ENCODE data around the gene ZFR2.

The ZFR2 gene

DNA sequence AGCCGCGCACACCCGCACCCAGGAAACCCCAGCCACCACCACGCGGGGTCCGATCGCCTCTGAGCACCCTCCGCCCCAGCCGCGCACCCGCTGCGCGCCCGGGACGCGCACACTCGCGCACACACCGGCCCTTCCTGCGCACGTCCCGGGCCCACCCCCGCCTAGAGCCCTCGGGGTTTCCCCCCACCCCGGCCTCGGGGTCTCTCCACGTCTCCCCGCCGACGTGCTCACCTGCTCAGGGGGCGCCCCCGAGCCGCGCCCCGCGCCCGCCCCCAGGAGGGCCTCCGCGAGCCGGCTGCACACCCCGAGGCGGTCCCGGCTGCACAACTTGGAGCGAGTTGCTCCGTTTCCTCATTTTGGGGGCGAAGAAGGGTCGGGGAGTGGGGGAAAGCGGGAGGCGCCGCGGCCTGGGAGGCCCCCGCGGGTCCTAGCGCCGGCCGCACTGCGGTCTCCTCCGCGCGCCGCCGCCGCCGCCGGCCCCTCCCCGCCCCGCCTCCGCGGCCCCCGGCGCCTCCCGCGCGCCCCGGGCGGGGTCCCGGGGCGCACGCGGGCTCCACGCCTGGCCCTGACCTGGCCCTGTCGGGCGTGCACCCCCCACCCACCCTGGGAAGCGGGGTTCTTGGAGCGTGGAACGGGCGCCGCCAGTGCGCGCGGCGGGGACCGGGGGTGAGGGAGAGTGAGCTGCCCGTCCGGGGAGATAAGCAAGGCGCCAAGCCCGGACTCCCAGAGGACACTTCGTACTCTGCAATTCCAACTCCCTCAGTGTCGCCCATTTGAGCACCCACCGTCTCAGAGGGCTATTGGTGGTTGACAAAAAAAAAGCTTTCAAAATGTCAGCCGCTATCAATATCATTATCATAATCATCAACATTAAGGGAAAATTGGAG, 82.7 kb downstream of the ZFR2 start, which contains the start of gene MATK:
TSS of gene MATK (minus strand) at position 444 of the 887 bp plus-strand sequence. CDS start 1,246 bp downstream, outside the sequence.
- DNase-seq, result no peak

DNA sequence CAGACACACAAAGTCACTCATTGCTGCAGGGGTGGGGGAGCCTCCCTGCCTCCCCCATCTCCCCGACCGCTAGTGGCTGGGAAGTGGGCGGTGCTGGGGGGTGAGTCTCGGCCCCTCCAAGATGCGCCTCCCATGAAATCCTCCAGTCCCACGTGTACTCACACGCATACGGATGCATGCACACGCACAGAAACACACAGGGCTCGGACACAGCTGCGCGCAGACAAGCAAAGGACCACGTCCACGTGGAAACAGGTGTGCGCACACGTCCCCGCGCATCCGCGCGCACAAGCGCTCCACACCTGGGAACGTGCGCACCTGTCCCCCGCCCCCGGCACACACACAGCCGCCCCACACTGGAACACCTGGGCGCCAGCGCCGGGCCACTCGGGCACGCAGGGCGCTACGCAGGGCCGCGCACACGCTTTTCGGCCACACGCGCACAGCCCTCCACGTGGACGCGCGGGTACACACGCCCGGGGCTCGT, 83.3 kb downstream of the ZFR2 start:
- no peak for DNase-seq

- no peak for DNase-seq
Observed at GRCh38 chr19:3784607-3785450, 84.0 kb downstream of the ZFR2 start.

GRCh38 chr19:3783660-3784584, 84.9 kb downstream of the ZFR2 start:
- no peak for DNase-seq

- no peak for DNase-seq
Observed at GRCh38 chr19:3782903-3783302, 85.9 kb downstream of the ZFR2 start.

GRCh38 chr19:3782330-3782729, 86.5 kb downstream of the ZFR2 start:
- no peak for DNase-seq

DNA sequence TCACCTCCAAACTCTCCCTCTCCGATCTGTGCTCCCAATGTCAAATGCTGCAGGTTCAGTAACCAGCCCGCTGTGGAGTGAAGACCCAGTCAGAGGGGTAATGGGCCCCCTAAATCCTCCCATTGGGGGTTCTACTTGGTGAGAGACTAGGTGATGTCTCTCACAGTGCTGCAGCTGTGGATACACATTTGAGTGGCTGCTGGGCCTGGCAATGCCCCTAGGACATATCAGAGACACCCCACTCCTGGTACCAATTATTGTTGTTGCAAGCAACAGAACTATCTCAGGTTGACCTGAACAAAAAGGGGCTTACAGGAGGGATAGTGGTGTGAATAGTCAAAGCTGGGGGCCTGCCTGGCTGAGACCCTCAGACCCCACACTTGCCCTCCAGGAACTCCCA, 87.2 kb downstream of the ZFR2 start:
- no peak for DNase-seq

- no peak for DNase-seq
Observed at GRCh38 chr19:3780786-3781304, 88.0 kb downstream of the ZFR2 start.

- no peak for DNase-seq
Observed at GRCh38 chr19:3778899-3779723, 89.7 kb downstream of the ZFR2 start.

DNA sequence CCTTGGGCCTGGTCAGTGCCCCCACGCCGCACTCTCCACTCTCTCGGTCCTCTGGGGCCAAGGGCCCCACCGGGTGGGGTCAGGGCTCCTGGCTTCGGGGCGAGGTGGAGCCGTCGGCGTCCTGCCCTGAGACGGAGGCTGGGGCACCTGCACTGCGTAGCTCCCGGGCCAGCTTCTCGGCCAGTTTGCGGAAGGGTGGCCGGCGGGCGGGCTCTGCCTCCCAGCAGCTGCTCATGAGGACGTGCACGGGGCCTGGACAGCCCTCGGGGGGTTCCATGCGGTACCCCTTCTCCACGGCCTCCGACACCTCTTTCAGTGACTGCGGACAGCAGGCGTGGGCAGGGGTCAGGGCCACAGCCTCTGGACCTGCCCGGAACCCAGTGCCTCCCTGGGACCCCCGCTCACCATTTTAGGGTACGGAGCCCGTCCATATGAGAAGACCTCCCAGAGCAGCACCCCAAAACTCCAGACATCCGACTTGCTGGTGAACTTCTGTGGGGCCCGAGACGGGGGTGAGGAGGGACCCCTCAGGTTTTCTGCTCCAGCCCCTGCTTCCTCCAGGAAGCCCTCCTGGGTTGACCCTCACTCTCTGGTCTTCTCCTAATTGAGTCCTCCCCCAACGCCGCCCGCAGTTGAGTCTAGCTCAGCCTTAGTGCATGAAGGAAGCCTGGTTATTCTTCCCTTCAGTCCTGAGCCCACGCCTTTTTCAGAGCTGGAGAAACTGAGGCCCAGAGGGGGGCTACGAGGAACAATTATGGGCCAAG, 90.6 kb downstream of the ZFR2 start:
- DNase-seq, result no peak

- no peak for DNase-seq
Observed at GRCh38 chr19:3776479-3777040, 92.3 kb downstream of the ZFR2 start.

DNA sequence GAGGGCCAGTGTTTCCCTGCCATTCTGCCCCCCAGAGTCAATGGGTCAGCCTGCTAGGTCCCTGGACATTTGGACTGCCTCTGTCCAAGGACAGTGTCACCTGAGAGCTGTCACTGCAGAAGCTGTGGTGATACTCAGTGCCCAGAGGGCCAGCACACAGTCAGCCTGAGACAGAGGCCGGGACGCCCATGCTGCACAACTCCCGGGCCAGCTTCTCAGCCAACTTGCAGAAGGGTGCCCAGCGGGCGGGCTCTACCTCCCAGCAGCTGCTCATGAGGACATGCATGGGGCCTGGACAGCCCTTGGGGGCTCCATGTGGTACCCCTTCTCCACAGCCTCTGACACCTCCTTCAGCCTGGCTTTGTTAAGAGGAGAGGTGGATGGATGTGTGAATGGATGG, 93.0 kb downstream of the ZFR2 start:
- DNase-seq, result no peak

DNA sequence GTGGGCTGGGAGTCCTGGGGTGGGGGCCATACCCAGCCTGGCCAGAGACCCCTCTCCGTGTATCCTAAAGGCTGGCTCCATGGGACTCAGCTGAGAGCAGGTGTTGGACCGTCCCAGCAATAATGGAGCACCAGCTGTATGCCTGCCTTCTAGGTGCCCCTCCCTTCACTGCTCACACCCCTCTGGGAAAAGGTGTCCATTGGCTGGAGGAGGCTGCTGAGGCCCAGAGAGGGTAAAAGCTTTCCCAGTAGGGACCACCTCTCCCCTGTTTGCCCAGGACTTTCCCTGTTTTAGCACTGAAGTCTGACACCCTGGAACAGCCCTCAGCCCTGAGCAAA, 93.5 kb downstream of the ZFR2 start:
- DNase-seq, result no peak

GRCh38 chr19:3774621-3775373, 94.0 kb downstream of the ZFR2 start:
- DNase-seq, result no peak

DNA sequence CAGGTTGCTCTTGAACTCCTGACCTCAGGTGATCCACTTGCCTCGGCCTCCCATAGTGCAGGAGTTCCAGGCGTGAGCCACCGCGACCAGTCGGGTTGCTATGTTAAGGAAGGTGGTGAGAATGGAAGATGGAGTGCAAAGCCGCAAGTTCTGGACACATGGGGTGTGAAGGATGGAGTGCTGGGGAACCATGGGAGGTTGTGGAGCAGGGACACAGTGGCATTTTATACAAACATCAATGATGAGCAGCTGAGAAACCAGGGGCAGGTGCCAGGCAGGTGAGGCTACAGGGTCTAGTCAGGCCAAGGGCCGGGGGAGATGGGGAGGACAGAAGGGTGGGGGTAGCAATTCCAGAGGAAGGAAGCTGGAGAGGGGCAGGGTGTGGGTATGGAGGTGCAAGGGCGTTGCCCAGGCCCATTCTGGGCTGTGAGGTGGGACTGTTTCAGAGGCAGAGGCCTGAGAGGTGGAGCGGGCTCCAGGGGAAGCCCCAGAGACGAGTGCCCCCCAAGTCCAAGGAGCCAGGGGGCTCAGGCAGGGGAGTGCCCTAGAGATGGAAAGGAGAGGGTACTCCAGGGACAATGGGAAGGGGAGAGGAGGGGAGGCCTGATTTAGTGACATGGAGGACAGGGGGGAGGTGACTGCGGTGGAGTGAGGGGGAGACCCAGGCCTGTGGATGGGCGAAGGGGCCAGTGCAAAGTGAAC, 94.9 kb downstream of the ZFR2 start:
- no peak for DNase-seq

DNA sequence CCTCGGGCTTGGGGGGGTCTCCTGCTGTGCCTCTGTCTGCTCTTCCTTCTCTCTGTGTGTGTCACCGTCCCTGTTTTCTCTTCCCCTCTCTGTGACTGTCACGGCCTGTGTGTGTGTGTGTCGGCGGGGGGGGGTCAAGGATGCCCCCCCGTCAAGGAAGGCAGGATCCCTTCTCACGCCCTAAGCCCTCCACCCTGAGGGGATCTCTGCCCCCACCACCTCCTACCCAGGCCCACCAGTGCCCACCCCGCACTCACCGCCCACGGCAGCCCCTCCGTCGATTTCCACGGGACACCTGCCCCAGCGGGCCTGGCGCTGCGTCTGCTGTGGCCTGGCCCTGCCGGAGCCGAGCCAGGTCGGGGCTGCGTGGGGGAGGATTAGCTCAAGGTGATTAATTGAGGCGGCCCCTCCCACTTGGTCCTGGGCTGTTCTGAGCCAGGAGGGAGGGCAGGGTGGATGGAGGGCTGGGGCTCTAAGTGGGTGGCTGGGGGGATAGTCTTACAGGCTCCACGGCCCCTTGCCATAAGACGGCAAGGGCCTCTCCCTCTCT, 96.9 kb downstream of the ZFR2 start, which contains the start of gene RAX2:
TSS of gene RAX2 (minus strand) at position 323 of the 550 bp plus-strand sequence. CDS start 486 bp downstream, outside the sequence.
- DNase-seq, result no peak

DNA sequence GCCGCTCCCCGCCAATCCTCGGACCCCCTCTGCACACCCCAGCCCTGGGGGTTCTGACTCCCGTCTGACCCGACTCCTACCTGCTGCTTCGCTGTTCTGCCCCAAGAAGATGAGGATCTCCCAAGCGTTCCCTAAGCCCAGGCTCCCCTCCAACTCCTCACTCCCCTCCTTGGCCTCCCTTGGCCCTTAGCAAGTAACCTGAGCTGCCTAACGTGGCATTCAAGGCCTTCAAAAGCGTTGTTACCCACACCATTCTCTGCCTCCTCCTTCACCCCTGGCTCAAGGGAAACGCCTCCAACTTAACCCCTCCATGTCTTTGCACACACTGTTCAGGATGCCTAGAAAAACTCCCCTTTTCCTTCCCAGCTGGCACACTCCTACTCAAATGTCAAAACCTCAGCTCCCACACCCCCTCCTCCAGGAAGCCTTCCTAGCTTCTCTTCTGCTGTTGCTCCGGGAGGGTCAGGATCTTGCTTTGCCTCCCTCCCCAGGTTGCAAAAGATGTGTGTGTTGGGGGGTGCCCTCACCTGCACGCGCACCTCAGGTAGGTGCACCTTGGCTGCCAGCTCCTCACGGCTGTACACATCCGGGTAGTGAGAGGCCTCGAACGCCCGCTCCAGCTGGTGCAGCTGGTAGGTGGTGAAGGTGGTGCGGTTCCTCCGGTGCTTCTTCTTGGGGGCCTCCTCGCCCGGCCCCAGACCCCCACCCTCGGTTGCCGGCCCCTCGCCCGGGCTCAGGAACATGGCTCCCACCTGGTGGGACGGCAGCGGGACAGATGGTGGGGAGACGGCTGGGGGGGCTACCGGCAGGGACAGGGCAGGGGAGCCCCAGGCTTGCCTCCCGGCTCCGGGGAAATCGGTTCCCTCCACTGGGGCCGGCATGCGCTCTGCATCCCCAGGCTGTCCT, 97.6 kb downstream of the ZFR2 start:
- DNase-seq, result no peak
